D341Med (cell line): ENCODE results near the gene MOCS1.

ENCODE experiments used
- DNase-seq: peaks from one replicate; pipeline ENCODE4 v3.0.0; 2012; ENCODE audit warnings: low spot score

The MOCS1 gene

GRCh38 chr6:39876111-39876510 is 58.2 kb downstream of the MOCS1 start:
- DNase-seq = no peak

DNA sequence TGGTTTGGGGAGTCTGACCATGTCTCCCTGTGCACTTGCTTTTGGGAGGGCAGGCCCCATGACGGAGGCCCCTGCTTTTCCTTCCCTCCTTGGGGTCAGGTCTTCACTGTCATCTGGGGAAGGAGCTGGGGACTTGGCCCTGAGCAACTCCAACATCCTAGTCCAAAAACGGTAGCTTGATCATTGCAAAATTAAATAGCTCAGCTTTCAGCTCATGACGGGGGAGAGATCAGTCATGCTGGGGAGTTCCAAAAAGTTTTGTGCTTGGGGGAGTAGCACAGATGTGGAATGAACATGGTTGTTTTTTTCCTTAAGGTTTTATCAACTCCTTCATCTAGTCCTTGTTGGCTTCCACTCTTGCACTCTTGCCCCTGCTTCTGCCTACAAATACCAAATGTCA is 60.8 kb downstream of the MOCS1 start:
- no peak for DNase-seq

DNA sequence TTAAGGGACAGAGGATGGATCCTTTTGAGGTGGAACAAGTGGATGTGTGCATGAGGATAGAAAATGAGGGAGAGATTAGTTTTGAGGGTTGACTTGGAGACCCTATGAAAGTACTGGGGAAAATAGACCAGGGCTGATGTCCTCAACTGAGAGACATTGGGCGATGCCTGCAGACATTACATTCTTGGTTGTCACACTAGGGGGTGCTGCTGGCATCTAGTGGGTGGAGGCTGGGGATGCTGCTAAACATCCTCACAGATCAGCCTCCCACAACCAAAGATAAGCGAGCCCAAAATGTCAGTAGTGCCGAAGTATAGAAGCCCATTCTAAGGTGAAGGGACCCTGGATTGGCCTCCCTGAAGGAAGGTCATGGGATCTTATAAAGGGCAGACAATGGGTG is 63.3 kb downstream of the MOCS1 start:
- DNase-seq = no peak

- DNase-seq = no peak
These were observed 66.7 kb downstream of the MOCS1 start for GRCh38 chr6:39867592-39867991.

GRCh38 chr6:39865011-39865888 is 69.0 kb downstream of the MOCS1 start:
- DNase-seq = peak; percentile 82

- DNase-seq = no peak
These were observed 72.6 kb downstream of the MOCS1 start for GRCh38 chr6:39861663-39862062.

- DNase-seq = no peak
These were observed 75.2 kb downstream of the MOCS1 start for GRCh38 chr6:39859025-39859424.

DNA sequence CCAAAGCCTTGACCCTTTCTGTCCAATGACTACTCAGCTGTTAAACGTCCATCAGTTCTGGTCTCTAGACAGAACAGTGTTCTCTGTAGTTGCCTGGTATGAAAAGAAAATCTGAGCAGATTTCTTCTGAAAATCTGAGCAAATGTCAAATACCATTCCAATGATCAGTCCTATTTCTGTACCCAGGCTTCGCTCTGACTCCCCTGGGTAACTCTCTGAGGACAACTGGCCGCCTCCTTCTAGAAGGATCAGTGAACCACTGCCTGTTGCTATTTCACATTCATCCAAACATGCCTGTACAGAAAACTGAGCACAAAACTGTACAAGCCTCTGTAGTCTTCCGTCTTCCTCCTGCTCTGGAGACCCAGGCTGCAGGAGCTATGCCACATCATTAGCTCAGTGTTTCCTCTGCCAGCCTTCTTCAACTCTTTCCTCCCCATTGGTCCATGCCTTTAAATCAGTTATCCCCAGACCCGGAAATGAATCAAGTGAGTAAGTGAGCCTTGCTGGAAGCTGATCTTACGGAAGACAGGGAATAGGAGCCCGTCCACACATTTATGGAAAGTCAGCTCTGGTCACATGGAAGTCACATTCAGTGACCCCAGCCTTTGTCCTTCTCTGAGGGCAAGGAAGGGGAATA is 78.8 kb downstream of the MOCS1 start:
- no peak for DNase-seq
